Right ventricle myocardium superior (tissue), 1 donor: Measurements from ENCODE around the gene CRYBA1. TPM values are rescaled to one million over a fixed set of nuclear protein-coding genes. Genes with fewer than 3 reads are reported as not detected.
"Not testable (repeated sequence)": the region's sequence is repeated elsewhere in the genome, so short reads cannot be mapped to it uniquely, and the experiment has no call there.

ENCODE experiments used
- ATAC-seq: fragments of 200-7000 bp; cut with Tn5 transposase; one replicate; pipeline ENCODE4 v1.9.1; 2020; ENCODE audit warnings: mild to moderate bottlenecking; ENCODE audit not compliant: poor library complexity
- DNase-seq: peaks from one replicate; pipeline ENCODE4 v3.0.0-alpha.2; 2020
- intact Hi-C: fragments of 100-400 bp; cut with DNase I; formaldehyde crosslinking; loops from one replicate; pipeline ENCODE4 v1.11.2; 2022
- total RNA-seq: library from RNA; stranded (reverse); fragmentation: NEBNext Ultra II Directional; extraction: Animal tissue kit (Norgen Biotek cat#: 25700); gene quantifications from one replicate; pipeline ENCODE4 v1.2.1, GENCODE V29; 2021
- donor health status: DM: no; HTN: yes; CAD: no; lungs with severe emphysema.

CRYBA1 gene
- total RNA-seq, 1 donor from 2014 or later: not detected

DNA sequence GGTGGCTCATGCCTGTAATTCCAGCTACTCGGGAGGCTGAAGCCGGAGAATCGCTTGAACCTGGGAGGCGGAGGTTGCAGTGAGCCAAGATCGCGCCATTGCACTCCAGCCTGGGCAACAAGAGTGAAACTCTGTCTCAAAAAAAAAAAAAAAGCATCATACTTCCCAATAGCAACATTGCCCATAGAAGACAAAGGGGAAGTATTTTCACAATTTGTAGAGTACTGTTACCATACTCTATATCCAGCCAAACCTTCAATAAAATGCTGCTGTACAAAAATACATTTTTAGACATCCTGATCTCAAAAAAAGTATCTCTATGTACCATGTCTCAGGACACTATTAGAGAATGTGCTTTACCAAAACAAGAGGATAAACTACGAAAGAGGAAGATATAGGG lies 11.7 kb upstream of the CRYBA1 start:
- intact Hi-C loops, ATAC-seq, DNase-seq: not testable (repeated sequence)

DNA sequence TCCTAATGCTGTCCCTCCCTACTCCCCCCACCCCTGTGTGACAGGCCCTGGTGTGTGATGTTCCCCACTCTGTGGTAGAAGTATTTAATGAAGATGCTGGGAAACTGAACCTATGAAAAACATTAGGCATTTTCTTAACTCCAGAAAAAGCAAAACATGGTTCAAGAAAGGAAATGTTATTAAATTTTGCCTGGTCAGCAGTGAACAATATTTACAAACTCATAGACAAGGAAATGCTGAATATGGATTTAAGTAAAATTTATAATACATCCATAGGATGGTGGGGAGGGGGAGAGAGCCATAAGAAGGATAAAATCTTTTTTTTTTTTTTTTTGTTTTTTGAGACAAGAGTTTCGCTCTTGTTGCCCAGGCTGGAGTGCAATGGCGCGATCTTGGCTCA lies 10.8 kb upstream of the CRYBA1 start:
- intact Hi-C loops: no loop called here
- ATAC-seq (no peak), DNase-seq (no peak)

DNA sequence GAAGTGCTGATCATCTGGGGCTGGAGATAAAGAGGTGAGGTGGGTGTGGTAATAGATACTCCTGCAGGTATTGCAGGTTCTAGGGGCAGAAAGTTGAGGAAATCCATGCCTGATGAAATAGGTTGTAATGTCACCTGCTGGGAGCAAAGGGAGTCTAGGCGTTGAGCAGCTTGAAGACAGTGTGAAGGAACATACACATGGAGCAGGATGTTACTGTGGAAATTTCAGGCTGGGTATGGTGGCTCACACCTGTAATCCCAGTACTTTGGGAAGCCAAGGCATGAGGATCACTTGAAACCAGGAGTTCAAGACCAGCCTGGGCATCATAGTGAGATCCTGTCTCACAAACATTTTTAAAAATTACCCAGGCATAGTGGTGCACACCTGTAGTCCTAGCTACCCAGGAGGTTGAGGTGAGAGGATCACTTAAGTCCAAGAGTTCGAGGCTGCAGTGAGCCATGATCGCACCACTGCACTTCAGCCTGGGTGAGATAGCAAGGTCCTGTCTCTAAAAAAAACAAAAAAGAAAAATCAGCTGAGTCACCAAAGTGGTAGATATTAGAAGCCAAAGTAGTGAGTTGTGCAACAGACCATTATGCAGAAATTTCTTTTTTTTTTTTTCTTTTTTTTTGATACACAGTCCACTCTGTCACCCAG lies 9.1 kb upstream of the CRYBA1 start:
- ATAC-seq: no peak
- intact Hi-C loops: no loop called here
- DNase-seq: no peak

DNA sequence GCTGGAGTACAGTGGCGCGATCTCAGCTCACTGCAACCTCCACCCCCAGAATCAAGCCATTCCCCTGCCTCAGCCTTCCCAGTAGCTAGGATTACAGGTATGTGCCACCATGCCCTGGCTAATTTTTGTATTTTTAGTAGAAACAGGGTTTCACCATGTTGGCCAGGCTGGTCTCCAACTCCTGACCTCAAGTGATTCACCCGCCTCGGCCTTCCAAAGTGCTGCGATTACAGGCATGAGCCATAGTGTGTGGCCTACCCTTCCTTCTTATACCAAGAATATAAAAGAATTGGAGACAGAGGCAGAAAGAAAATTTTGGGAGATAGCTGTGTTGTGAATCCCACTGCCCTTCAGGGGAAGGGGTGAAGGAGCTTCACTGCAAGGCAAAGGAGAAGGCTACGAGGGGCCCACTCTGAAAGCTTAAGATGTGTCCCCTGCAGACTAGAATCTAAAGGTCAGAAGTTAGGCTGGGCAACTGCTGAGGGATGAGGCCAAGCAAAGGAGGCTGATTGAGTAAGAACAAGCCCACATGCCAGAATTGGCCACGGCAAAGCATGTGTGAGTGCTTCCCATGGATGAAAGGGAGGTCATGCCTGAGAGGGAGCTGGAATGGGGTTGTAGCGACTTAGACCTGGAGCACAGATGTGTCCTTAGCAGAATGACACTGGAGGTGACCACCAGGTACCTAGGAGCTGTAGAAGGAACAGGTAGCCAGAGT lies 8.4 kb upstream of the CRYBA1 start:
- ATAC-seq (no peak), DNase-seq (no peak)
- intact Hi-C loops: no loop called here

DNA sequence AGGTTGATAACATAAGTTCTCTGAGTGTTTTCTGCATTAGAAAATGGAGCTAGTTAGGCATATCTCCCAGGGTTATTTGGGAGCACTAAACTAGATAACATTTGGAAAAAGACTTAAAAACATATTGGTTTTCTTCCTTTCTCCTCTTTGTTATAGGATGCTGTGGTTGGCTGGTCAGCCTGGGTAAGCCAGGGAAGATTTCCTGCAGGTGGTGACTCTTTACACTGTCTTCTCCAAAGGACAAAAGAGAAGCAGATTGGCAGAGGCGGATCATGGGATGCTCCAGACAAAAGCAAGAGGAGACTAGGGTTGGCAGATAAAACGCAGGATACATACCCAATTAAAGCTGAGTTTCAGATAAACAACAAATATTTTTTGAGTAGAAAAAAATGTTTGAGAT lies 6.2 kb upstream of the CRYBA1 start:
- no peak for ATAC-seq
- no peak for DNase-seq
- intact Hi-C loops: no loop called here

DNA sequence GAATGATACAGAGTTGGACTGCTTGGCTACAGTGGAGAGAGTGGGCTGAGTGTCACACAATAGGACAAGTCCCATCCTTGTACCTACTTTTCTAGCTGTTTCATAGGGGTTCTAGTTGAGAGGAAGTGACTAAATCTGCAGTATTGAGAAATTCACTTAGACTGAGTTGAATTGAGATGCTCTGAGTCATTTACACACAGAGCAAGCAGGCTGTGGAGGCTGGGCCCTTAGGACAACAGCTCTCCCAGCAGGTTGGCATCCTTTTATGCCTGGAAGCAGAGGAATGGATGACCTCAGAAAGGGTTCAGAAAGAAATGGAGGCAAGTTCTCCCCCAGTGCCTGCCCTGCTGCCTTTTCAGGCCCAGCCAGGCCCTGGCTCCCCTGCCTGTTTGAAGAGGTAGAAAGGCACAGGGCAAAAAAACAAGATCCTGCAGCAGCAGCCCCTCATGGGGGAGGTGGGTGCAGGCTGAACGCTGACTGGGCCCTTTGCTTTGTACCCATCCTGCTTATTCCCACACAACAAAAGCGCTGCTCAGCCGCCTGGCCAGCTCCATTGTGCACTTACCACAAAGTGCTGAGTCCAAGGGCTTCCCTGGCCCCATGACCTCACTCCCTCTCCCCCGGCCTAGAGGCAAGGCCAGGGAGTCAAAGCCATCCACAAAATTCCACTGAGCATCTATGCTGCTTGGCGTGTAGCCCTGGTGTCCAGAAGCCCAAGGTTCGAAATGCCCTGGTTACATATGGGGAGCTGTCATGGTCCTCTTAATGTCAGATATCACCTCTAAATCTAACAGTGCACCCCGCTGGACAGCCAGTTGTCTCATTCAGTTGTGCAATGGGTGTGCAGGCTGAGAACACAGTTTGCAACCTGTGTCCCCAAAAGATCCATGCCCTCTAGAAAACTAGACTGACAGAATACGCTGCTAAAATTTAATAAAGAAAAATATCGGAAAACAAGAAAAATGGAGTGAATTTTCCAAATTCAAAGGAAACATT lies 5.4 kb upstream of the CRYBA1 start:
- intact Hi-C loops: no loop called here
- ATAC-seq: peak; percentile 68

DNA sequence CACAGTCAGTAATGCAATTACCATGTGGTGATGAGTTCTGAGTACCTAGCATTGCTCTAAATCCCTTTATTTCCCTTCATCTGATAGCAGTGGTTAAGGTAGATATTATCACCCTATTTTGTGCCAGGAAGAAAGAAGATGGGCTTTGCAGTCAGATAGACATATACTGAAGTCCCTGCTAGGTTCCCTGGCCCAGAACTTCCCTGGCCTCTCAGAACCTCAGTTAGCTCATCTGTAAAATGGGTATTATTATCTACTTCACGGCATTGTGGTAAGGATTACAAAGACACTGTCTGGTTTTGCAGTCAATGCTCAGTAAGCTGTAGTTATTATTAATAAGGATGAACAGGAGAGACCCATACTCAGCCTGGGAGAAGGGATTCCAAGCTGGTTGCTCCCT lies 4.6 kb upstream of the CRYBA1 start:
- no peak for DNase-seq
- no peak for ATAC-seq
- intact Hi-C loops: no loop called here

More for the DNA sequence above, 5.4 kb upstream of the CRYBA1 start:
- peak; percentile 59 for DNase-seq

DNA sequence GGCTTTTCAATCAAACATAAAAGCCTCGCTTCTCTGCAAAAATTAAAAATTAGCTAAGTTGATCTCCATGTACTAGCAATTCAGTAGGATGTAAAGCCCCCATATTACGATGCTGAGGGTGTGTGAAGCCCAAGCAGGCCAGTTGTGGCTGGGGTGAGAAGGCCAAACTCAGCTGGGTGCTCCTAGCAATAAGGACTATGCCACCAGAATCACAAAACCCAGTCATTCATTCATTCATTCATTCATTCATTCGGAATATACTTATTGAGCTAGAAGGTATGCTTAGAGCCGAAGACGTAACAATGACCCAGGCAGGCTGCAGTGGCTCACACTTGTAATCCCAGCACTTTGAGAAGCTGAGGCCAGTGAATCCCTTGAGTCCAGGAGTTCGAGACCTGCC lies 3.9 kb upstream of the CRYBA1 start:
- ATAC-seq (no peak), DNase-seq (no peak)
- intact Hi-C loops: no loop called here

DNA sequence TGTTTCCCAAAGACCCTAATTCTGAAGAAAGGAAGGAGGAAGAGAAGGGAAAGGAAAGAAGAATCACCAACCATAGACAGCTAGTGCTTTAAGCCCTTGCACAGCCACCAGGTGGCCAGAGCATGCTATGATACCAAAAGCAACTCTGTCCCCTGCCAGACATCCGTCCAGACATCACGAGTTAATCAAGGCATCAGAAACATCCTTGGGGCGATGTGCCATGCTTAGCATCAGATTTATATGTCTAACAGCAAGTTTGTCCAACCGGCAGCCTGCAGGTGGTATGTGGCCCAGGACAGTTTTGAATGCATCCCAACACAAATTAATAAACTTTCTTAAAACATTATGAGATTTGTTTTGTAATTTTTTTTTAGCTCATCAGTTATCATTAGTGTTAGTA lies 2.9 kb upstream of the CRYBA1 start:
- DNase-seq (no peak), ATAC-seq (no peak)
- intact Hi-C loops: no loop called here

DNA sequence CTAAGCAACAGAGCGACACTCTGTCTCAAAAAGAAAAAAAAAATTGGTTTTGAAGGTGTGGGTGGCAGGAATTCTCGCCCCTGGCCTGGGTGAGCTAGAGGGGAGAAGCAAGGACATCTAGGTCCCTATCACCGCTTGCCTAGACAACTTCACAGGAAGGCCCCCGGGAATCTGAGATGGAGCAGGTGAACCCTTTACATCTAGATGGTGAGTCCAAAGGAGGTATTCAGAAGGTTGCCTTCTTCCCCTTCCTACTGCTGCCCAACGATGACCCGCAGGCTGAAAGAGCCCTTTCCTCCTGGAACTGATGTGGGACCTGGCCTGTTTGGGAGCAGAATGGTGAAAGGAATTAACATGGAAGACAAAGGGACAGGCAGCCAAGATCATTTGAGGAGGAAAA lies 1.3 kb upstream of the CRYBA1 start:
- ATAC-seq (no peak), DNase-seq (no peak)
- intact Hi-C loops: no loop called here

DNA sequence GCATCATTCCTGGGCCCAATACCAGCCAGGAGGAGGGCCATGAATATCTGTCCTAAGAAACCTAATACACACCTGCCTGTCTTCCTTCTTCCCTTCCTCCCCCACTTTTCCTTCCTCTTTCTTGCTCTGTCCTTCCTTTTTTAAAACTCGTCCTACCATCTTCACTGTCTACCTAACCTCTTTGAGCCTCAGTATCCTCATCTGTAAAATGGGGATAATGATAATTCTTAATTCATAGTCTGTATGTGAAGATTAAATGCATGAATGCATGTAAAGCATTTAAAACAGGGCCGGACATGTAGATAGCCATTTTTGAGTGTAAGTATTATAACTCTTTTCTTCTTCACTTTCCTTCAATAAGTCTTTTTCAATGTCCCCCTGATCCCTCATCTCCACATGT lies 560 bp downstream of the CRYBA1 start:
- ATAC-seq: no peak
- no peak for DNase-seq
- intact Hi-C loops: no loop called here

DNA sequence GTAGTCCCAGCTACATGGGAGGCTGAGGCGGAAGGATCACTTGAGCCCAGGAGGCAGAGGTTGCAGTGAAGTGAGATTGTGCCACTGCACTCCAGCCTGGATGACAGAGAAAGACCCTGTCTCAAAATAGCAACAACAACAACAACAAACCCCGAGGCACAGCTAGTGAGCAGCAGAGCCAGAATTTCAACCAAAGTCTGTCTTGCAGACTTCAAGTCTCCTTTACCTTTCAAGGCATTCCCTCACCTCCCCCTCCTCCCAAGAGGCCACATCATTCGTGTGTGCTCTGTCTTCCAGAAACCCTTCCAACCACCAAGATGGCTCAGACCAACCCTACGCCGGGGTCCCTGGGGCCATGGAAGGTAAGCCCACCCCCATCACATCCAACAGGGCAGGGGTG lies 2.2 kb downstream of the CRYBA1 start:
- intact Hi-C loops: no loop called here
- ATAC-seq: no peak
- no peak for DNase-seq

DNA sequence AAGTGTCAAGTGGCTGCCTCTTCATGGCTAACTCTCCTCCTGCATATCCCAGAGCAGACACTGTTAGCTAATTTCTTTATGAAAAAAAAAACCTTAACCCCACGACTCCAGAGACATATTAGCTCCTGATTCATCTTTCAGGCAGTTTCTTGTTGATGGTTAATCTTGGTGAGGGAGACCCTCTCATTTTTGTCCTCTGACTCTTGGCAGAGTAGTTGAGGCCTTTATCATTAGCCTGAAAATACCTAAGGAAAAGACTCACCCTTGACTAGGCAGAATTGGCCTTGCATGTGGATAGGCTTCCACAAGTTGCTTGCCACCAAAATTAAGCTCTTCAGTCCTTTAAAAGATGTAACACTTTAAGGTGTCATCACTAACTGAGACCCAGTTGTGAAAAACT lies 4.0 kb downstream of the CRYBA1 start:
- intact Hi-C loops: no loop called here
- no peak for DNase-seq
- no peak for ATAC-seq

DNA sequence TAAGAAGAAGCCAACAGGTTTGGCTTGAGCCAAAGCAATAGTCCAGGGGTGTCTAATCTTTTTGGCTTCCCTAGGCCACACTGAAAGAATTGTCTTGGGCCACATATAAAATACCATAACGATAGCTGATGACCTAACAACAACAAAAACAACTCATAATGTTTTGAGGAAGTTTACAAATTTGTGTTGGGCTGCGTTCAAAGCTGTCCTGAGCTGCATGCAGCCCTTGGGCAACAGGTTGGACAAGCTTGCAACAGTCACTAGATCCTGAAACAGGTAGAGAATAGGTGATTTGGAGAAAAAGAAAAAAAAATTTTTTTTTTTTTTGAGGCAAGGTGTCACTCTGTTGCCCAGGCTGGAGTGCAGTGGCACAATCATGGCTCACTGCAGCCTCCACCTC lies 4.5 kb downstream of the CRYBA1 start:
- DNase-seq (no peak), ATAC-seq (no peak)
- intact Hi-C loops: no loop called here

DNA sequence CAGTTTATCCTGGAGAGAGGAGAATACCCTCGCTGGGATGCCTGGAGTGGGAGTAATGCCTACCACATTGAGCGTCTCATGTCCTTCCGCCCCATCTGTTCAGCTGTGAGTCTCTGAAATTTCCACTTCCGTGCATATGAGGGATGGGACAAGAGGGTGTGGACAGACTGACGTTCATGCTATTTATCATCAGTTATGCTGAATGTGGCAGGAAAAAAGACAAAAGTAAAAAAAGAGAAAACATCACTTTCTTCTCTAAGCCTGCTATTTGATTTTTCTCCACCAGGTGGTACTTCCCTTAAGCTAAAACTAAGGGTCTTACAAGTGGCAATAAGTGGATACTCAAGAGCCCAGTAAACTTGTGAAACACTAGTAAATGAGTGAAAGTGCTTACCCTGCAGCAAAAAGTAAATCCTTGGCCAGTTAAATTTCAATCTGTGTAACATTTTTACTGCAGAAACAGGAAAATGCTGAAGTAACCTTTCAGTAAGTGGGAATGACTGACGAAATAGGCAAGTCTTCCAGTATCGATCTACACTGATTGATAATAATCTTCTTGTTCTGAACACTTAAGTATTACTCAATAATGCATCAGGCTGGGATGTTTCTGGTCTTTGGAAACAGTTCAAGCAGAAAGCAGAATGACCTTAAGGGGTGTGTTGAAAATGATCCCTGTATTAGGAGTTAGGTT lies 5.6 kb downstream of the CRYBA1 start:
- no peak for ATAC-seq
- intact Hi-C loops: no loop called here

DNA sequence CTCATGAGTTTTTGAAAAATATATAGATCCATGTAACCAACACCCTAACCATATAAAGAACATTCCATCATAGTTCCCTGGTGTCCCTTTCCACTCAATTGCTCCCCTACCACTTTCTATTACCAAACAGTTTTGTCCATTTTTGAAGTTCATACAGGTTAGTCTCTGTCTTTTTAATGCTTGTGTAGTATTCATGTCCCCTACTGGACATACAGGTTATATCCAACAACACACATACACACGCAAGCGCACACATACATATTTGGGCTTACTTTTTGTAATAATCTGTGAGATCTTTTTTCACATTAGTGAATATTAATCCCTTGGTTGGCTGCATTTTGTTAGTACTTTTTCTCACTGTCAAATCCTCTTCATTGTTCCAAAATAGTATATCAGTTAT lies 6.4 kb downstream of the CRYBA1 start:
- DNase-seq: no peak
- intact Hi-C loops: no loop called here
- ATAC-seq: no peak

More for the DNA sequence above, 5.6 kb downstream of the CRYBA1 start:
- DNase-seq: no peak

DNA sequence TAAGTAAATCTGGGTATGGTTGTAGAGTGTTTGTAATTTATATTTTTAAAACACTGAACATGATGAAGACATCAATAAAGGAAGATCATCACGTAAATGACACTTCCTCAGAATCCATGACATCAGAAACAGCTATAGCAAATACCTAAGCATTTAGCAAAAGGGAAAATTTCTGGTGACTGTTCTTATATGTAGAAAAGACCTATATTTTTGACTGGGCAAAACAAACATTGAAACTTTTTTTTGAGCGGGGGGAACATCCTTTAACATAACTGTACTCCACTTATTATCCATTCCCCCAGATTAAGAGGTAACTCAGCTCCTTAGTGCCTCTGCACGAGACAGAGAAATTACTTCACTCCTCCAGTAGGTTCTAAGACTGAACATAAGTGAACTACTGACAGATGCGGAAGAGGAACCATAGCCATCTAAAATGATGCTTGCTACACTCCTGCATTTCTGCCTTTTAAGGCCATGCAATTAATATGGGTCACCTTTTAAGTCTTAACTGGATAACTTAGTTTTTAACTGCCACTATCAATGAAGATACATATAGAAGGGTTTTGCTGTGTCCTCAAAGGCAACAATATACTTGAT lies 9.4 kb downstream of the CRYBA1 start:
- ATAC-seq (peak; percentile 30), DNase-seq (no peak)
- intact Hi-C loops: no loop called here

DNA sequence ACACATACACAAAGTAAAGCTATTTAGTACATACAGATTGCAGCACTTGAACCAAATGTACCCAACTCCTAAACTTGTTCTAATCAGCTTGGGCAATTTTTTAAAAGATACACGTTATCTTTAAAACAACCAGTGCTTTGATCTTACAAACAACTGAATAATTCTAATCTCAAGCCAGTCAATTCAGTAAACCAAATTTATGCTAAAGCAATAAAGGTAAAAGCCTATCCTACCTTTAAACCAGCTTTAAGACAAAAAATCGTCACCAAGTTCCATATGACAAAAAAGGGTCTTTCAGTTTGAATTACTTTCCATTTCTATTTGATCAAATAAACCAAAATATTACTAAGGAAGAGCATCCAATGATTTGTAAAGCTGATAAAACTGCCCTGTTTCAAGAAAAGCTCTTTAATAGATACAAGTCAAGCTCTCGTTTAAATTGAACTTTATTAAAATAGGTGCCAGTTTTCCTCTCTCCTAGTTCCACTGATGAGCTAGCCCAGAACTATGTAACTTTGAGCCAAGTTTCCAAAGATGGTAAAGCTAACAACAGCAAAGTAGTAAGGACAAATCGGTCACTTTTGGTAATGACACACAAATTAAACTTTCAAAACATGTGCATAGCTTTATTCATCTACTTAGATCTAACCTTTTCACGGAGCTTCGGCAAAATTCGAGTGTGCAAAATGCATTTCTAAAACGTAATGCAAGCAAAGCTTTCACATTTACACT lies 10.2 kb downstream of the CRYBA1 start:
- DNase-seq (no peak), ATAC-seq (peak; percentile 47)
- intact Hi-C loops: no loop called here
